NCI-H128 (cell line): ENCODE results near the gene ADCY3.

Source experiments
- DNase-seq: peaks from one replicate; lab custom pipeline; 2025; ENCODE audit not compliant: unreplicated experiment; lab: John Stamatoyannopoulos, UW

ADCY3 gene

DNA sequence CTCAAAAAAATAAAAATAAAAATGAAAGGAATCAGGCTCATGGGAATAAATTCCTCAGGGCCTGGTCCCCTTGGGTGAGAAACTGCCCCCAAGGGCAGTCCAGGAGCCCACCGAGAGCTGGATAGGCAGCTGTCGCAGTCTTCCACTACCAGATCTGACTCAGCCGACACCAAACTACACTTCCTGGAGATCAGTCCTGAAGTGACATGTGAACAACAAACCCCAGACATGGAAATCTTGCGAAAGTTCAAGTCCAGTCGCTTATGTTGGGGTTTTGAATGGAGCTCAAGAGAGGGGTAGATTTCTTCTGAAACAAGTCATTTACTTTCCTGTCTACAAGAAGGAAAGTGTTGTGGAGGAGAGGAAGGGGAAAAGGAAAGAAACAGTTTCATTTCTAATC, 12.9 kb downstream of the ADCY3 start:
- DNase-seq: no peak

DNA sequence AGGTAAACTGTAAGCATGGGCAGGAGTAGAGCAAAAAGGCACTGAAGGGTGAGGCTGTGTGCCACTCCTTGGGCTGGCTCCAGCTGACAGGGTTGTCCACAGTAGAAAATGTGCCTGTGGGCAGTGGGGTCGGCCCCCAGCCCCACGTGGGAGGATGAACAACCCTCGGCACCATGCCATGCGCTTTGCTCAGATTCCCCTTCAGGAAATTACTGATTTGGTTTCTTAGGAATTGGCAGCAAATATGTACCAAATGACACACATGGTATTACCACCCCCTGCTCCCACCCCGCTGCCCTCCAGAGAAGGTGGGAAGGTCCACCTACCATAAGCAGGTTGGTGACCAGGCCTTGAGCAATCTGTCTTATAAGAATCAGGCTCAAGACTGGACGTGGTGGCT, 13.6 kb downstream of the ADCY3 start:
- no peak for DNase-seq

DNA sequence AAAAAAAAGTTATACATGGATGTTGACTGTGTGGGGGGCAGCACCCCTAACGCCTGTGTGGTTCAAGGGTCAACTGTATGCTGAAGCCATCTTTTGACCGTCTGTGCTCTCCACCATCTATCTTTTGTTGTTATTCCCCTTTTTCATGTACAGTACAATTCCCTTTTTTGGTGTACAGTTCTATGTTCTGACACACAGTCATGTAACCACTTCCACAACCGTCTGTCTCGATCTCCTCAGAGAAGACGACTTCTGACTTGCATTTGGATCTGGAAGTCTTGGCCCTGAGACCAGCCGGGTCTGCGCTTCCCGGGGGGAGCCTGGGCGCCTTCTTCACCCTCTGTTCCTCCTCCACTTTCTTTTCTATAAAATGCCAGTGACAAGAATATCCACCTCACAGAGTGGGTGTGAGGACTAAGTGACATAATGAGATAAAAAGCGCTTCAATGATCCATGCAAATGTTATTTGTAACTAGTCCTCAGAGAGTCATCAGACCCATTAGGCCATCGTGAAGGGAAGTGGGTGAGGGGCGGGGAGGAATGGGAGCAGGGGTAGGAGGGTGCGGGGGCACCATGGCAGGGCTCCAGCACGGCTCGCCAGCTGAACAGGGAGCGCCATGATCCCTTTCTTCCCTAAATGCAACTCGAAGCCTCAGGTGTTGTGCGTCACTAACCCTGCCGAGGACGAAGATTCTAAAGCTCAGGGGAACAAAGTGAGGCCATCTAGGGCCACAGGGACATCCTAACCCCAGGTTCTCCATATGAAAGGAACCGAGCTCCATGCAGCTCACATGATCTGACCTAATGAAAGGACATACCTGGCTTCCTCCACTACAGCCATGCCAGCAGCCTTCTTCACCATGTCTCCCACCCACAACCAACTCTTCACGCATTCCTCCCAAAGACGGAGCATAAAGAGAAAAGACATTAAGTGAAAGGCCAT, 16.6 kb downstream of the ADCY3 start:
- no peak for DNase-seq

DNA sequence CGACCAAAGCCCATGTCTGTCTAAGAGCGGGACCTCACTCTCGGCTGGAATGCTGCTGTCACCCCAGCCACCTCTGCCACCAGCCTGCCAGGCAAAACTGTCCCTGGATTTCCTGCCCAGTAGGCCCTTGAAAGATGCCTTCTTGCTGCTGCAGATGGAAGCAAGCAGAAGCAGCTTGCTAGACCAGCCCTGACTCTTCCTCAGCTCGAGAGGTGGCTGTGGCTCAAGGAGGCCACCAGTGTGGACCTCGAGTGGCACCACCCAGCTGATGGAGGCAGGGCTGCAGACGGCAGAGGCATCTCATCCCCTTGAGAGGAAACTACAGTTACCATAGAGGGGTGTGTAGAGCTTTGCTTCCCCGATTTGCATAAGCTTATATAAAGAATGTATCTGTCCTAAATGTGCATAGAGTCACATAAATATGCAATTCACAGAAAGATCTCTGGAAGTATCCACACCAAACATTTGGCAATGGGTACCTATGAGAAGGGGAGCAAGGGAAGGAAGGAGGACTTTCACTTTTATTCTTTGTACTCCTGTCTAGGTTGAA, 20.6 kb downstream of the ADCY3 start:
- DNase-seq: no peak

DNA sequence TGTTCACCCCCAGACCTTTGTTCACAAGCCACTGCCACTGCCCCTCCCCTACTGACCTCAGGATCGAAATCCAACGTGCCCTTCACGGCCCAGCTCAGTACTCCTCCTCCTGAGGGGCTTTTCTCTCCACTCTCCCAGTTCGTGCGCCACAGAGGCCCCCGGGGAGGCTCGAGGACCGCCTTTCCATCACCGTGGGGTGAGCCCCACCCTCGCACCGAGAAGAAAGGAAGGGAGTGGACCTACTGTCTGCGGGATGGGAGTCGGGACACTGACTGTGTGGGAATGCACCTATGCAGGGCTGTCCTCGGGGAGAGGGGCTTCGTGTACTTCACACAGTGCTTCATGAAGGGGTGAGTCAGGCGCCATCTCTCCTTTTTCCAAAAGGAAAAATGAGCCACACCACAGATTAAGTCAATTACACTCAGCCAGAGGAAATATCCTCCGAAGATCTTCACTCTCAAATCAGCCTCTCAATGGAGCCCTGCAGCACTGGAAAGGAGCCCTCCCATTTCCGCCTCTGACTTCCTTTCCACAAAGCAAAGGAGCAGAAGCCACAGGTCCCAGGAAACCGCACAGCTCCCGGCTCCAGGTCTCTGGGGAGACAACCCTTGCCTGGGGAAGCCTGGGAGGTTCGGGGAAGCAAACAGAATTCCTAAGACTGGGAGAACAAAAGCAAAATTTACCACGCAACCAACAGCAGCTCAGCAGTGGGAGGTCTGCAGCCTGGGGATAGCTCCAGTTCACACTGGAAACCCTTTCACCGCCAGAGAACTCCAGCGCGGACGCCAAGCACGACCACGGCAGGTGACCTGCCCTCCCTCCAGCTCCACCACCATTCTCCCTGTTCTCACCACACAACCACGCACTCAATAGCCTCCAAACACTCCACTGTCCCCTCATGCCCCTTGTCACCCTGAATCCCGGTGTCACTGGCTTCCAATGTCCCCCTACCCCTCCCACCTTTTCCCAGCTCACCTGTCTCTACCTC, 21.6 kb downstream of the ADCY3 start:
- no peak for DNase-seq

DNA sequence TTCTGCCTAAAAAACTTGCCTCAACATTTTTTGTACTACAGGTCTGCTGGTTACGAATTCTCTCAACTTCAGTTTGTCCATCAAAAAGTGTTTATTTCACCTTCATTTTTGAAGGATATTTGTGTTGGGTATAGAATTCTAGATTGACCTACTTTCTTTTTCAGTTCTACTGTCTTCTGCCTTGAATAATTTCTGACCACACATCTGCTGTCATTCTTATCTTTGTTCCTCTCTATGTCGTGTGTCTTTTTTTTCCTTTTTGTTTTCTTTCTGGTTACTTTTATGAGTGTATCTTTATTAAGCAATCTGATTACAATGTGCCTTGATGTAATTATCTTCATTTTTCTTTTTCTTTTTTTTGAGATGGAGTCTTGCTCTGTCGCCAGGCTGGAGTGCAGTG, 25.3 kb downstream of the ADCY3 start:
- no peak for DNase-seq

DNA sequence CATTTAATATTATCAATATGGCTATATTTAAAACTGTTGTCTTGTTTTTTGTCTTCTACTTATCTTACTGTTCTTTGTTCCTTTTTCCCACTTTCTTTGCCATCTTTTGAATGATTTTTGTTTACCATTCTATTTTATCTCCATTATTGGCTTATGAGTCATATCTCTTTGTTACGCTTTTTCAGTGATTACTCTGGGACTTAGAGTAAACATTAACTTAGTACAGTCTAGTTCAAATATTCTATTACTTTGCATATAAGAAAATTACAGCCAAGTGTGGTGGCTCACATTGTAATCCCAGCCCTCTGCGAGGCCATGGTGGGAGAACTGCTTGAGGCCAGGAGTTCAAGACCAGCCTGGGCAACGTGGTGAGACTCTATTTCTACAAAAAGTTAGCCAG, 26.1 kb downstream of the ADCY3 start:
- DNase-seq: no peak

DNA sequence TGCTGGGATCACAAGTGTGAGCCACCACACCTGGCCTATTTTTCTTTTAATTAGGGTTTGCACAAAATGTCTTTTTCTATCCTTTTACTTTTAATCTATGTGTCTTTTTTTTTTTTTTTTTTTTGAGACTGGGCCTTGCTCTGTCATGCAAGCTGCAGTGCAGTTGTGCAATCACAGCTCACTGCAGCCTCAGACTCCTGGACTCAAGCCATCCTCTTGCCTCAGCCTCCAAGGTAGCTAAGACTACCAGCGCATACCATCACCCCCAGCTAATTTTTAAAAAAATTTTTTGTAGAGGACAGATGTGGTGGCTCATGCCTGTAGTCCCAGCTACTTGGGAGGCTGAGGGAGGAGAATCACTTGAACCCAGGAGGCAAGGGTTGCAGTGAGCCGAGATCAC, 27.1 kb downstream of the ADCY3 start:
- DNase-seq: no peak

DNA sequence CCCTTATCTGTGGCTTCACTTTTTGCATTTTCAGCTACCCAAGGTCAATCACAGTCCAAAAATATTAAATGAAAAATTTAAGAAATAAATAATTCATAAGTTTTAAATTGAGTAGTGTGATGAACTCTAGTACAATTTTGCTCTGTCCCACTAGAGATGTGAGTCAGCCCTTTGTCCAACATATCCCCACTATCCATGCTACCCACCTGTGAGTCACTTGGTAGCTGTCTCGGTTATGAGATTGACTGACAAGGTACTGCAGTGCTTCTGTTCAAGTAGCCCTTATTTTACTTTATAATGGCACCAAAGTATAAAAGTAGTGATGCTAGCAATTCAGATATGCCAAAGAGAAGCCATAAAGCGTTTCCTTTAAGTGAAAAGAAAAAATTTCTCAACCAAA, 28.8 kb downstream of the ADCY3 start:
- DNase-seq: no peak

DNA sequence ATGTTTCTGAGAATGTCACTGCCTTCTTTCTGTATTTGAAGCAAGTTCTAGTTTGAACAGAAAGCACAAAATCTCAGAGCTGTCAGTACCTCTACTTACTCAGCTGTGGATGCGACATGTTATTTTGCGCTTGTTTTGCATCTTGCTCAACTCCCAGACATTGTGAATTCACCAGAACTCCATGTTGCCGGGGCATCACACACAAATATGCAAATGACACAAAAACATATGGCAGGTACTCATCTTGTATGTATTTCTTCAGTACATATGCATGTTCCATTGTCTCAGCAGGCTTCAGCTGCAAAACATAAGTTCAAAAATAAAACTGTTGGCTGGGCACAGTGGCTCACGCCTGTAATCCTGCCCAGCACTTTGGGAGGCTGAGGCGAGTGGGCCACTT, 30.8 kb downstream of the ADCY3 start:
- no peak for DNase-seq

DNA sequence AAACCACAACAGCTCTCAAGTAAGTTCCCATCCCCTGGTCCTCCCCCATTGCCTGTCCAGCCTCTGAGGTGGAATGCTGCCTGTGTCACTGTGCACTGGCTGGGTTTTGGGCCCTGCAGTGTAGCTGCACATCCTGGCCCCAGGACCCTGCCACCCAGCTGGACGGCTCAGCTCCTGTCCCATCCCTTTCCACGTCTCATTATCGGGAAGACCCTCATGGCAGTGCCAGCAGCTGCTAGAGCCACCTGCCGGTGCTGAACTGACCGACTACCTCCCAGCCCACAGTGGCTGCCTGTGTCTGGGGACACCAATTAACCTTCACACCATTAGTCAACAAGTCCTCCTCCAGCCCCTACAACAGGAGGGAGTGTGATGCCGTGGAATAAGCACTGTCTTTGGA, 31.9 kb downstream of the ADCY3 start:
- no peak for DNase-seq

DNA sequence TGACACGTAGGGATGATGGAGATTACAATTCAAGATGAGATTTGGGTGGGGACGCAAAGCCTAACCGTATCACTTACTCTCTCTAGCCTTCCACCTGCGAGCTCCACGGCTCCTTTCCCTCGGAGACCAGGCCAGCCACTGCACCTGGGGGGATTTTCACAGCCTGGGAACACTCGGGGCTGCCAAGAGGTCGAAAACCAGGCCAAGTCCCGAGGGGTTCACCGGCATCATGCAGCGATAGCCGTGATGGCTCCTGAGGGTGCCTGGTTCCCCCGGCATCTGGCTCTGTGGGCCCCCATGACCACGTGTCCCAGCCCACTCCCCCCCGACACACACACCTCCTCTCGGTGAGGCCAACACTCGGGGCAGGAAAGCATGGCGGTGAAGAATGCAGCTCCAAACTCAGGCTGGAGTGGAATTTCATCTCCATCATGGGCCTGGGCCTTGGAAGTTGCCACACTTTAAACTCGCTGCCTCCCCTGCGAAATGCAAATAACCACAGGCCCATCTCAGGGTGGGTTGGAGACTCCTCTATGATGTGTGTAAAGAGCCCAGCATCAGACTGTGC, 32.6 kb downstream of the ADCY3 start:
- DNase-seq: no peak

DNA sequence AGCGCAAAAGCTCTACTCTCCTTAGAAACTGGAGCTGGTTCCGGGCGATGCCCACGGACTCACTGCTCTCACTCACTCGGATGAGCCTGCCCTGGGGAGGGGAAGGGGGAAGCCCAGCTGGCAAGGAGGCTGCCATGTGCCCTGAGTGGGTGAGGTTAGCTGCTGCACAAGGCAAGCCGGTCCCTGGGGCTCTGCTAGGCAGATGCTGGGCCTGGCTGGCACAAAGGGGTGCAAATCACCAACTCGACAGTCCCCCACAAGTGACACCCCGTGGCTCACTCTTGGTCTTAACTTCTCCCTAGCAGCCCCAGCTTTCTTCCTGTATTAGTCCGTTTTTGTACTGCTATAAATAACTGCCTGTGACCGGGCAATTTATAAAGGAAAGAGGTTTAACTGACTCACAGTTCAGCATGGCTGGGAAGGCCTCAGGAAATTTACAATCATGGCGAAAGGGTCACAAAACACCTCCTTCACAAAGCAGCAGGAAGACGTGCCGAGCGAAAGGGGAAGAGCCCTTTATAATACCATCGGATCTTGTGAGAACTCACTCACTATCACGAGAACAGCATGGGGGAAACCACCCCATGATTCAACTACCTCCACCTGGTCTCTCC, 33.2 kb downstream of the ADCY3 start:
- DNase-seq: no peak

DNA sequence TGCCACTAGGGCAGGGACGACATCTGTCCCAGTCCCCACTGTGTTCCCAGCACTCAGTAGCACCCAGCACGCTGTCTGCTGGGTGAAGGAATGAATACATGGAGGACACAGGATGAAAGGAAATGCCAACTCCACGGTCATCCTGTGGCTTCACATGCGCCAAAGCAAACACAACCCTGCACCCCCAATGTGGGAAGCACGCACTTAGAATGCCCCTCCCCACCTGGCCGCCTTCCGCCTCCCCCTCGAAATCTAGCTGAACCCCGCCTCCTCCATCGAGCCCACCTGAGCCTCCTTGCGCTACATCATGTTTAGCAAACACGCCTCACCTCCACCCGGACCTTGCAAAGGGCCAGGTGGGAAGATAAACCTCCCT, 33.9 kb downstream of the ADCY3 start:
- no peak for DNase-seq

DNA sequence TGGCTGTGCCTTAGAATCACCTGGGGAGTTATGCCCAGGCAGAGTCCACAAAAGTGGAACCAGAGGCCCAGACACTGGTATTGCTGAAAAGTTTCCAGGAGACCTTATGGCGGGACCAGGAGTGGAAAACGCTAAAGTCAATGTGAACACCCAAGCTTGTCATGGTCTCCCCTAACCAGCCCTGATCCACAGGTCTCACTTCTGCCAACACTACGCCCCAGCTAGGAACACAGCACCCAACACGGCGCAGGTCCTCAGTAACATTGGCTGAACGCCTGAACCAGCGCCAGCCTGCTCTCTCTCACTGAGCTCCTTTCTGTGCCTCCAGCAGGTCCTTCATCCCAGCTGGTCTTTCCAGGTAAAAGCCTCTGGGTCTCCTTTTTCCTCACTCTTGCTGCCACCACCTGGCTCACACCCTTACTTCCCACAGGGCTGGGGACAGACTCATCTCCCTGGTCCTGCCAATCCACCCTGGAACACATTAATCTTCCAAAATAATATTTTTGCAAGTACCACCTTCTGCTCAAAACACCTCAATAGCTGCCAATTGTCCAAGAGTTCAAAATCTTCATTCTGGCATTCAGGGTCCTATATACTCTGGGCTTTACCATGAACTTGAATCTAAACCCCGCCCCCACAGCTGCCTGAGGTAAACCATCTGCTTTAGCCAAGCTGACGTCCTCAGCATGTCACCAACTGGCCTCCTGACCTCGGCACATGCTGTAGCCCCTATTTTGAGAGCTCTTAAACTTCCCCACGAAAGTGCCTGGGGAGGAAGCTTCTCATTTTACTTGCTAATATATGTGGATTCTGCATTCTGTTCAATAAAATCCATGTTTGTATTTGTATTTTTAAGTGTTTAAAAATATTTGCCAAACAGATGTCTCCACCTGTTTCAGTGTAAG, 34.6 kb downstream of the ADCY3 start:
- no peak for DNase-seq

DNA sequence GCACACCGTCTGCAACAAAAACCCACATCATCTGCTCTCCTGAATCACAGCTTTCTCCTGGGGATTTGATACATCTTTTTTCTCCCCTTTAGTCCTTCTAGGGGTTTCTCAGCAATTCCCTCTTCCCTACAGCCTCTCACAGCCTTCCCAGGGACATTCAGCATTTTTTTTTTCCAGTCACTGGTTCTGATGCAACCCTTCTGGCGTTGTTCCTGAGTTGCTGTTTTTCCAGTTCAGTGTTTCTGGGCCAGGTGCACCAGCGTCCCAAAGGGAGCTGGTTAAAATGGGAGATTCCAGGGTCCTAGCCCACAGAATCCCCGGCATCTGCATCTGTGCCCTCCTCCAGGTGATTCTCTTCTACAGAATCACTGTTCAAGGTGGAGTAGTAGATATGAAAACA, 36.1 kb downstream of the ADCY3 start:
- DNase-seq: no peak

DNA sequence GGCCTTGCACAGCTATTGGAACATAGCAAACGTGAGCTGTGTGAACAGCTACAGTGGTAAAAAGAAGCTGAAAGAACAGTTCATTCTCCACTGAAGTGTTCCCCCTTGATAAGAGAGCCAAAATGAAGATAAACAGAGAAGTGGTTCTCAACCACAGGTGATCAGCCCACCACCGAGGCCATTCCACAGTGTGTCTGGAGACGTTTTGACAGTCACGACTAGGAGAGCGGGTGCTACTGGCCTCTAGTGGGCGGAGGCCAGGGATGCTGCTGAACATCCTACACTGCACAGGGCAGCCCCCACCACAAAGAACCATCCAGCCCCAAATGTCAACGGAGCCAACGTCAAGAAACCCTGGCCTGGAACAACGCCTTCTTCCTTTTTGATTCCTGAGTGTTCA, 38.4 kb downstream of the ADCY3 start:
- DNase-seq: no peak

DNA sequence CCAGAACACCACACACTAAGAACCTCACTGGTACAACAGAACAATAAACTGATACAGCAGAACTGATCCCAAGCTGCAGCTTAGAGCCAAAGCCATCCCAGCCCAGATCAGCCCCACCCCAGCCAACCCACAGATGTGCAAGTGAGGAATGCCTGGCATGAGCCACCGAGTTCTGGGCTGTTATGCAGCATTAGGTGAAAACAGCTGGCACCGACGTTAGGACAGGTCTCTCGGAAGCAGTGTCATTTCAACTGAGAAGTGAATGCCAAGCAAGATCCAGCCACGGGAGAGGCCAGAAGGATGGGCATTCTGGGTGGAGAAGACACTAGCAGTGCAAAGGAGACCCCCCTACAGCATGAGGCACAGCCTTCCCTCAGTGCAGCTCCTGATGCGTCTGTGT, 38.9 kb downstream of the ADCY3 start:
- DNase-seq: no peak

DNA sequence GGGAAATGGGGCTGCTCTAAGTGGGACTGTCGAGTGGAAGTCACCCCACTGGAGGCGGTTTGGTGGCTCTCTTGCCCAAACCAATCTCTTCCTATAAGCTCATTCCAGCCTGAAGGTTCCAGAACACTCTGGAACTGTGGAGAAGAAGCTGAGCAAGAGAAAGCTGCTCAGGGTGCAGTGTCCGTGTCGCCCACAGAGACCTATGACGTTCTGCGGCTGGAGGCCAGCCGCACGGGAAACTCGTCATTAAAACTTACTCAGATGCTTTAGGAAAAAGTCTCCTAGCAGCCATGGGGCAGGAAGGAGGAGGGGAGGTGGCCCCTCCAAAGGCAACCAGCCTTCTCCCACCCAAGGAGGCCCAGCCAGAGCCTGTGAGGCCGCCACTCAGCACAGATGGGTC, 41.7 kb downstream of the ADCY3 start:
- no peak for DNase-seq

DNA sequence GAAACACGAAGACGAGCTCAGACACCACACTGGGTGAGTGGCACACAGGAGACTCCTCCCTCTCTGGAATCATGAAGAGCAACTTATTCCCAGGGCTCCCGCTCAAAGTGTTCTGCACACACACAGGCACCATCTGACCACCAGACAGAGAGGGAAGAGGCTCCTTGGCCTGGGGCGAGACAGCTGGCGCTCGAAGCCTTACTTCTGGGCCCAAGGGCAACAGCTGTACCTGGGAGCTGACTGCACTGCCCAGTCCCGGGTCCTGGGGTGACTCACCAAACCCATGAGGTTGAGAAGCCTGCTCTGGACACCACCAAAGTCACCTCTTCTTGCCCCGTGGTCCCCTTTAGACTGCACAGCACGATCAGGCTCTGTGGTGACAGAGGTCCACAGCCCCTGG, 42.4 kb downstream of the ADCY3 start:
- DNase-seq: no peak
